Measurements from ENCODE around the gene GATAD1. TPM values are rescaled to one million over a fixed set of nuclear protein-coding genes. Genes with fewer than 3 reads are reported as not detected.
"Not testable (repeated sequence)": the region's sequence is repeated elsewhere in the genome, so short reads cannot be mapped to it uniquely, and the experiment has no call there.

Gene GATAD1
- total RNA-seq, 1 experiment from 2014 or later, result 26.0 TPM

DNA sequence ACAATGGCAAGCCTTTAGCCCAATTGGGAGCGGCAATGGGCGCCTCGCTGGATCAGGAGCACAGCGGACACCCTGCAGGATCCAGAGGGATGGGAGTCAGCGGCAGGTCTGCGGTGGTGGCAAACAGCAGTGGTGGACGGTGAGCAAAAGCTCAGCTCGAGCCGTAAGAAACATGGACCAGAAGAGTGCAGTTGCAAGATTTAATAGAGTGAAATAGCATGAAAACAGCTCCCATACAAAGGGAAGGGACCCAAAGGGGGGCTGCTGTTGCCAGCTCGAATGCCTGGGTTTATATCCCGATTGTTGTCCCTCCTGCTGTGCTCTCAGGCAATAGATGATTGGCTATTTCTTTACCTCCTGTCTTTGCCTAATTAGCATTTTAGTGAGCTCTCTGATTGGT, 30.4 kb downstream of the GATAD1 start, which contains the start of gene ERVW-1:
ERVW-1 (minus strand) TSS at position 266 of the 400 bp plus-strand sequence. CDS start 7,565 bp downstream, outside the sequence.
- DNase-seq; H3K4me3 Mint-ChIP-seq (ENCODE audit: low read depth, unreplicated experiment); H3K4me1 Mint-ChIP-seq (ENCODE audit: low read depth, unreplicated experiment); H3K27me3 Mint-ChIP-seq (ENCODE audit: unreplicated experiment); CTCF ChIA-PET; H3K9me3 Mint-ChIP-seq (ENCODE audit: low read depth, unreplicated experiment); H3K27ac Mint-ChIP-seq (ENCODE audit: unreplicated experiment); intact Hi-C loops (cut with micrococcal nuclease; ENCODE audit: unreplicated experiment); H3K36me3 Mint-ChIP-seq (ENCODE audit: insufficient read depth, unreplicated experiment); BruUV-seq (replicated peaks): not testable (repeated sequence)

DNA sequence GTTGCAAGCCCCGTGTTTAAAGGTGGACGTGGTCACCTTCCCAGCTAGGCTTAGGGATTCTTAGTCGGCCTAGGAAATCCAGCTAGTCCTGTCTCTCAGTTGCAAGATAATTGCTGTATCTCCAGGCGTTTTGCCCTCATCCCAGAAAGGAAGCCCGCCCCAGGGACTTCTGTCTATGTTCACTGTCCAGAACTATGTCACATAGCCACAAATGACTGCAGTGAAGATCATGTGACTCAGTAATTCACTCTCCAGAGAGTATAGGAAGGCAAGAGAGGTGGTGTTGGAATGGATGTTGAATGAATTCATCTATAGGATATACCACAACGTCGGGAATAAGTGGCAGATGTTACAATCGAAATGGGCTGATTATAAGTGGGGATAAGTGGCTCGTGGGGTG, 30.8 kb downstream of the GATAD1 start:
- H3K27ac Mint-ChIP-seq (ENCODE audit: unreplicated experiment), result no peak overlapping the region
- TF ChIP-seq CTCF (IDR thresholded peaks at IDR 0.05; ENCODE audit: unreplicated experiment), result no peak
- no TSS peak for BruUV-seq (replicated peaks)
- no peak for DNase-seq
- no peak overlapping the region for H3K4me3 Mint-ChIP-seq (ENCODE audit: low read depth, unreplicated experiment)
- CTCF ChIA-PET, result no interaction called here
- no peaks in the 10 kb centered on the region for H3K9me3 Mint-ChIP-seq (ENCODE audit: low read depth, unreplicated experiment)
- intact Hi-C loops (cut with micrococcal nuclease; ENCODE audit: unreplicated experiment), result no loop called here
- H3K4me1 Mint-ChIP-seq (ENCODE audit: low read depth, unreplicated experiment), result peaks cover 10% of the 10 kb centered on the region
- no peaks in the 10 kb centered on the region for H3K36me3 Mint-ChIP-seq (ENCODE audit: insufficient read depth, unreplicated experiment)
- no peaks in the 10 kb centered on the region for H3K27me3 Mint-ChIP-seq (ENCODE audit: unreplicated experiment)

DNA sequence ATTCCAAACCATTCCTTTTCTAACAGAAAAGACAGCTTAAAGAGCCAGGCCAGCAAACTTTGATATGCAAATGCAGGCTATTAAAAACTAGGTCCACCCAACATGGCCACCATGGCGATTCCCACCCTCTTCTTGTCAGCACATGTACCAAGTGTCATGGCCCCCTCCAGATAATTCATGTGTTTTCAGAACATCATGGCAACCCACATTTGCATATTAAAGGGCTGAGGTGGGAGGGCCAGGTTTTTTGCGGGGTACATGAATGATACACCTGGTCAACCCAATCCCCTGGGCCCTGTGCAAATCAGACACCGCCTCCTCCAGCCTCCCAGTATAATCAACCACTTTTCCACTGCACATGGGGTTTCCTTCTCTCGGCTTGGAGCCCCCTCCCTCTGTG, 31.4 kb downstream of the GATAD1 start:
- CTCF ChIA-PET, result no interaction called here
- no peak for TF ChIP-seq CTCF (IDR thresholded peaks at IDR 0.05; ENCODE audit: unreplicated experiment)
- Mint-ChIP-seq H3K27ac (ENCODE audit: unreplicated experiment) (no peak overlapping the region), H3K27me3 (ENCODE audit: unreplicated experiment) (no peaks in the 10 kb centered on the region), H3K36me3 (ENCODE audit: insufficient read depth, unreplicated experiment) (no peaks in the 10 kb centered on the region), H3K4me1 (ENCODE audit: low read depth, unreplicated experiment) (peaks cover 10% of the 10 kb centered on the region), H3K9me3 (ENCODE audit: low read depth, unreplicated experiment) (no peaks in the 10 kb centered on the region), H3K4me3 (ENCODE audit: low read depth, unreplicated experiment) (no peak overlapping the region)
- DNase-seq, result no peak
- no TSS peak for BruUV-seq (replicated peaks)
- intact Hi-C loops (cut with micrococcal nuclease; ENCODE audit: unreplicated experiment), result no loop called here

DNA sequence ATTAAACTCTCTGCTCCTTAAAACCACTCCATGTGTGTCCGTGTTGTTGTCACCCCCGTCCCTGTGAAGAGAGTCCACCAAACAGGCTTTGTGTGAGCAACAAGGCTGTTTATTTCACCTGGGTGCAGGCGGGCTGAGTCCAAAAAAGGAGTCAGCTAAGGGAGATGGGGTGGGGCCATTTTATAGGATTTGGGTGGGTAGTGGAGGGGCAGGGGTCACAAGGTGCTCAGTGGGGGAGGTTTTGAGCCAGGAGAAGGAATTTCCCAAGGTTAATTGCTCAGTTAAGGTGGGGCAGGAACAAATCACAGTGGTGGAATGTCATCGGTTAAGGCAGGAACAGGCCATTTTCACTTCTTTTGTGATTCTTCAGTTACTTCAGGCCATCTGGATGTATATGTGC, 31.9 kb downstream of the GATAD1 start:
- H3K4me1 Mint-ChIP-seq (ENCODE audit: low read depth, unreplicated experiment); CTCF ChIA-PET; H3K27me3 Mint-ChIP-seq (ENCODE audit: unreplicated experiment); BruUV-seq (replicated peaks); H3K27ac Mint-ChIP-seq (ENCODE audit: unreplicated experiment); intact Hi-C loops (cut with micrococcal nuclease; ENCODE audit: unreplicated experiment); H3K9me3 Mint-ChIP-seq (ENCODE audit: low read depth, unreplicated experiment); DNase-seq; H3K4me3 Mint-ChIP-seq (ENCODE audit: low read depth, unreplicated experiment); H3K36me3 Mint-ChIP-seq (ENCODE audit: insufficient read depth, unreplicated experiment): not testable (repeated sequence)

DNA sequence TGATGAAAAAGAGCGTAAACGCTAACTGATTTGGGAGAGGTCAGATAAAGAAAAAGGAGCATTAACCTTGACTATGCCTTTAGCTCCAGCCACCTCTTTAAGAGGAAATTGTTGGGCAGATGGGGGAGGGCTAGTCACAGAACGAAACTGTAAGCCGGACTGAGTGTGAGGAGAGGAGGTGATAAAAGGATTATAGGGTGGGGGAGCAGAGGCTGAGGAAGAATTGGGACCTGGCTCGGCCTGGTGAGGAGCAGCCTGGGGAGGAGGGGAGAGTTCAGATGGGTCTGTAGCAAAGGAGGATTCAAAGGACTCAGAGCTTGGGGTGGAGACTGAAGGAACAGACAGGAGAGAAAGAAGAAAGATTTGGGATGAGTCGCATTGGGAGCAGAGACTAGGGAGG, 36.3 kb downstream of the GATAD1 start:
- BruUV-seq (replicated peaks); H3K9me3 Mint-ChIP-seq (ENCODE audit: low read depth, unreplicated experiment); H3K36me3 Mint-ChIP-seq (ENCODE audit: insufficient read depth, unreplicated experiment); CTCF ChIA-PET; H3K27me3 Mint-ChIP-seq (ENCODE audit: unreplicated experiment); H3K4me1 Mint-ChIP-seq (ENCODE audit: low read depth, unreplicated experiment); H3K4me3 Mint-ChIP-seq (ENCODE audit: low read depth, unreplicated experiment); H3K27ac Mint-ChIP-seq (ENCODE audit: unreplicated experiment); intact Hi-C loops (cut with micrococcal nuclease; ENCODE audit: unreplicated experiment); DNase-seq: not testable (repeated sequence)

- H3K4me1 Mint-ChIP-seq (ENCODE audit: low read depth, unreplicated experiment); H3K4me3 Mint-ChIP-seq (ENCODE audit: low read depth, unreplicated experiment); H3K27me3 Mint-ChIP-seq (ENCODE audit: unreplicated experiment); H3K9me3 Mint-ChIP-seq (ENCODE audit: low read depth, unreplicated experiment); intact Hi-C loops (cut with micrococcal nuclease; ENCODE audit: unreplicated experiment); CTCF ChIA-PET; H3K27ac Mint-ChIP-seq (ENCODE audit: unreplicated experiment); H3K36me3 Mint-ChIP-seq (ENCODE audit: insufficient read depth, unreplicated experiment); DNase-seq; BruUV-seq (replicated peaks): not testable (repeated sequence)
Measured at GRCh38 chr7:92484226-92484625, 36.9 kb downstream of the GATAD1 start.

All from Calu3 (cell line).